Heart left ventricle (tissue), 13 donors: ENCODE measurements around the gene NLRC5.

ENCODE experiments used
- POLR2A ChIP-seq, 2 donors: fragments of 450-650 bp; IDR thresholded peaks; one replicate each; pipeline ENCODE4 v1.6.1; 2017; ENCODE audit warnings: antibody characterized with exemption in 2 of 2, mild to moderate bottlenecking in 2 of 2, moderate library complexity in 2 of 2
- TF ChIP-seq, protein P1 (sequence below), 12 donors: fragments of 200-600 bp; sonication (generic) in 4 of 12; IDR thresholded peaks; one replicate each; pipeline versions ENCODE4 v1.5.0 to v1.8.0; 2018 to 2022; ENCODE audit warnings: antibody characterized with exemption in 12 of 12, mild to moderate bottlenecking in 5 of 12
- donor health status: ischemic (EF 13 %, LVEDD 7.1; RV severe dilation, severe dysfunction).
- donor health status: DM: no; HTN: yes; CAD: no.
- donor health status: DM: no; HTN: no; CAD: no.
- donor health status: ischemic (EF 25% LVEDD 6.9; RV normal size, moderate dysfunction).
- donor health status: ischemic (EF 25% LVEDD 5.7; RV mildly dilated, moderate dysfunction).
- donor health status: ischemic (EF 35%, LVEDD 5.7; RV mildly dilated, moderate dysfunction).
- donor health status: nonischemic (EF 11% LVEDD 7.7; RV severe dilation, severe dysfunction).
- donor health status: DM: yes; HTN: yes; CAD: no.
- donor health status: PGD.
- donor health status: ischemic (EF 29% LVEDD 5.4; RV normal size, mild dysfunction).
- donor health status: nonischemic (EF 23%, LVEDD 6.1; RV moderate dilation, normal function).

DNA sequence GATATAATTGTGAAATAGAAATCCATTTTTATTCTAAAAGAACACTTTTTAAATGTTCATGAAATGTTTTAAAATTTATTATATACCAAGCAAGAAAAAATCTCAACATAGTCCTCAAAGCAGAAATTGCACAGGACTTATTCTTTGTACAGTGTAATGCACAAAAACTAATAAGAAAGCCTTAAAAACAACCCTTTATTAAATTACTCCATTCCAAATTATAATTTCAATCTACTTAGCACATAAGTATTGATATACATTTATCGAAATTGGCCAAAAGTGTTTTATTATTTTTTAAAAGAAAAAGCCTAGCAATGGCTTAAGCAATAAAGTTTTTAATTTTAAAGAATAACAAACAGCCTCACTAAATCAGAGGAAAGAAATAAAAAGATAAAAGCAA, 19.1 kb downstream of the NLRC5 start:
- TF ChIP-seq, protein P1, sequence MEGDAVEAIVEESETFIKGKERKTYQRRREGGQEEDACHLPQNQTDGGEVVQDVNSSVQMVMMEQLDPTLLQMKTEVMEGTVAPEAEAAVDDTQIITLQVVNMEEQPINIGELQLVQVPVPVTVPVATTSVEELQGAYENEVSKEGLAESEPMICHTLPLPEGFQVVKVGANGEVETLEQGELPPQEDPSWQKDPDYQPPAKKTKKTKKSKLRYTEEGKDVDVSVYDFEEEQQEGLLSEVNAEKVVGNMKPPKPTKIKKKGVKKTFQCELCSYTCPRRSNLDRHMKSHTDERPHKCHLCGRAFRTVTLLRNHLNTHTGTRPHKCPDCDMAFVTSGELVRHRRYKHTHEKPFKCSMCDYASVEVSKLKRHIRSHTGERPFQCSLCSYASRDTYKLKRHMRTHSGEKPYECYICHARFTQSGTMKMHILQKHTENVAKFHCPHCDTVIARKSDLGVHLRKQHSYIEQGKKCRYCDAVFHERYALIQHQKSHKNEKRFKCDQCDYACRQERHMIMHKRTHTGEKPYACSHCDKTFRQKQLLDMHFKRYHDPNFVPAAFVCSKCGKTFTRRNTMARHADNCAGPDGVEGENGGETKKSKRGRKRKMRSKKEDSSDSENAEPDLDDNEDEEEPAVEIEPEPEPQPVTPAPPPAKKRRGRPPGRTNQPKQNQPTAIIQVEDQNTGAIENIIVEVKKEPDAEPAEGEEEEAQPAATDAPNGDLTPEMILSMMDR (IDR thresholded peaks at IDR 0.05) = no peak
- no peak for TF ChIP-seq POLR2A (IDR thresholded peaks at IDR 0.05)
